OCI-LY1 (cell line): ENCODE measurements around the gene MTMR2.

ENCODE experiments used
- CTCF ChIP-seq: fragments of 200-600 bp; sonication (generic), shearing (Covaris generic); IDR thresholded peaks from 2 replicates; pipeline ENCODE4 v1.5.1; 2017; ENCODE audit warnings: mild to moderate bottlenecking, antibody characterized with exemption, low read length, moderate library complexity, mixed read lengths
- EZH2 ChIP-seq: fragments of 200-600 bp; sonication (generic), shearing (Covaris generic); IDR thresholded peaks from 2 replicates; pipeline ENCODE4 v1.8.0; 2017; ENCODE audit warnings: borderline replicate concordance, mixed run types, mild to moderate bottlenecking, antibody characterized with exemption, low read length, moderate library complexity, mixed read lengths

- no peak for TF ChIP-seq CTCF
- TF ChIP-seq EZH2 = no peak
Observed at GRCh38 chr11:95907476-95907875, 16.4 kb downstream of the MTMR2 start.
